Measurements from ENCODE around the gene TMEM154. TPM values are rescaled to one million over a fixed set of nuclear protein-coding genes. Genes with fewer than 3 reads are reported as not detected.

The TMEM154 gene, protein sequence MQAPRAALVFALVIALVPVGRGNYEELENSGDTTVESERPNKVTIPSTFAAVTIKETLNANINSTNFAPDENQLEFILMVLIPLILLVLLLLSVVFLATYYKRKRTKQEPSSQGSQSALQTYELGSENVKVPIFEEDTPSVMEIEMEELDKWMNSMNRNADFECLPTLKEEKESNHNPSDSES
- 4.8 and 9.8 TPM in 2 replicates for total RNA-seq

GRCh38 chr4:152679414-152680281 lies at the start of gene TMEM154:
TSS of gene TMEM154 (minus strand) at chr4:152679997. CDS start at chr4:152679933, 64 bp downstream.

Other genes starting within 250 kb of the TMEM154 start
- 74.7 and 153 TPM in 2 replicates for gene FBXW7, start 143.9 kb downstream of the TMEM154 start, total RNA-seq
- gene TIGD4, start 99.7 kb upstream of the TMEM154 start, total RNA-seq = 0.18 and 0.30 TPM in 2 replicates
- gene ARFIP1, start 100.0 kb upstream of the TMEM154 start, total RNA-seq = 38.6 and 54.5 TPM in 2 replicates